NCI-H526 (cell line): ENCODE data around the gene RTP5.
"Not testable (repeated sequence)": the region's sequence is repeated elsewhere in the genome, so short reads cannot be mapped to it uniquely, and the experiment has no call there.

ENCODE experiments used
- DNase-seq, 2 experiments: peaks; one replicate each; lab custom pipeline; 2025; lab: John Stamatoyannopoulos, UW

Gene RTP5

DNA sequence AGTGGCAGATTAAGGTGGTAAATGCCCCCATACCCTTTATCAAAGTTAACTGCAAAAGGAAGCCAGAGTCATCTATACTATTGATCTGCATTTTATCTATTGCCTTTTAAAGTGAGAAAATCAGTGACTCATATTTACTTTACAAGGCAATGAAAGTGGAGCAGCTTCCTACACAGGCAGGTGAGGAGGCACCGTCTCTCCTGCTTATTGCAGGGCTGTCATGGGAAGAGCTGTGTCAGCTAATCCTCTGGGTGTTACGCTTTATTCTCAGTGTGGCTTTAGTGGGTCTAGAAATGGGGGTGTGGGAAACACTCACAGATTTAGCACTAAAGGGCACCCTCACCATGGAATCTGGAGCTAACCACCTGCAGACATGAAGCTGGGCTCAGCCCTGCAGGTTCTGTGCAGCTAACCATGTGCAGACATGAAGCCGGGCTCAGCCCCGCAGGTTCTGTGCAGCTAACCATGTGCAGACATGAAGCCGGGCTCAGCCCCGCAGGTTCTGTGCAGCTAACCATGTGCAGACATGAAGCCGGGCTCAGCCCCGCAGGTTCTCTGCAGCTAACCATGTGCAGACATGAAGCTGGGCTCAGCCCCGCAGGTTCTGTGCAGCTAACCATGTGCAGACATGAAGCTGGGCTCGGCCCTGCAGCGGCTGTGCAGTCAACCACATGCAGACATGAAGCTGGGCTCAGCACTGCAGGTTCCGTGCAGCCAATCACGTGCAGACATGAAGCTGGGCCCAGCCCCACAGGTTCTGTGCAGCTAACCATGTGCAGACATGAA, 53.5 kb downstream of the RTP5 start:
- DNase-seq, result not testable (repeated sequence)
